Endothelial cell of umbilical vein (primary cell): Measurements from ENCODE around the gene DYRK3.

Experiments used
- CTCF ChIP-seq, 2 donors: IDR thresholded peaks; 1 replicate in 1 of 2; 2 replicates in 1 of 2; pipeline ENCODE4 v1.5.1; 2011; ENCODE audit warnings: low read length in 2 of 2, mild to moderate bottlenecking in 2 of 2, moderate library complexity in 2 of 2, control low read depth in 1 of 2, inconsistent platforms in 1 of 2, low read depth in 1 of 2; ENCODE audit not compliant: insufficient read depth in 1 of 2; ENCODE audit errors: extremely low read depth in 1 of 2
- EZH2 ChIP-seq: IDR thresholded peaks from 2 replicates; pipeline ENCODE4 v1.6.1; 2012; ENCODE audit warnings: borderline replicate concordance, low read depth, mild to moderate bottlenecking, moderate library complexity, low read length, inconsistent platforms; ENCODE audit not compliant: severe bottlenecking
- MYC ChIP-seq: IDR thresholded peaks from one replicate; pipeline ENCODE4 v1.6.1; 2011; ENCODE audit warnings: mild to moderate bottlenecking, low read depth, low read length

DNA sequence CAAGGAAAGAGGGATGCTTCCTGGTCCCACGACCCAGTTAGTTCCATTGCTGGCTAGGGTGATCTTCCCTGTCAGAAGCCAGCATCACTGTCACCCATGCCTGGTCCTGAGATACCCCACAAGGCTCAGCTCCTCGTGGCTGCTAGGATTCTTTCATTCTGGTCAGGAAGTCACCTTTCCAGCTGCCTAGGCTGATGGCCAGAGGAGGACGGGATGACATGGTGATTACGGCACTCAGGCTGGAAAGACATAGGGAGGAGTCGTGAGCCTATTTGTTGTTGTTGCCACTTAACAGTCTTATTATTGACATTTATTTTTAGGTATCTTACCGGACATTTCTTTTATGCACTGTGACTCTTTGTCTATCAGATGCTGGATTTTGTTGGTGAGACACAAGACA lies 29.4 kb downstream of the DYRK3 start:
- no peak for TF ChIP-seq CTCF (IDR thresholded peaks at IDR 0.05; ENCODE audit: extremely low read depth in 1 of 2, insufficient read depth in 1 of 2, low read depth in 1 of 2, low read length in 2 of 2)
- no peak for TF ChIP-seq MYC
- no peak for TF ChIP-seq EZH2
